ENCODE data around the gene SLC23A2.

GRCh38 chr20:4956200-4956810 is 45.0 kb downstream of the SLC23A2 start:
- no peak for TF ChIP-seq POLR2A (IDR thresholded peaks at IDR 0.05)
- TF ChIP-seq CTCF (IDR thresholded peaks at IDR 0.05 in 4 of 5, conservative IDR thresholded peaks at IDR 0.05 in 1 of 5) = peak; percentile 26 to 78 (median 73)
